Retinal pigment epithelial cell (primary cell): ENCODE results near the gene DUSP16.

ENCODE experiments used
- DNase-seq: peaks from one replicate; pipeline ENCODE4 v3.0.0-alpha.2; 2010; ENCODE audit warnings: low read depth
- H3K4me3 ChIP-seq: 2 replicates; pipeline ENCODE4 v1.5.1; 2011; ENCODE audit warnings: mild to moderate bottlenecking, low read length, control low read depth, moderate library complexity
- TF ChIP-seq, protein P1 (sequence below): conservative IDR thresholded peaks from 2 replicates; pipeline ENCODE4 v1.5.1; 2011; ENCODE audit warnings: low read depth, low read length, control low read depth, inconsistent platforms

The DUSP16 gene

DNA sequence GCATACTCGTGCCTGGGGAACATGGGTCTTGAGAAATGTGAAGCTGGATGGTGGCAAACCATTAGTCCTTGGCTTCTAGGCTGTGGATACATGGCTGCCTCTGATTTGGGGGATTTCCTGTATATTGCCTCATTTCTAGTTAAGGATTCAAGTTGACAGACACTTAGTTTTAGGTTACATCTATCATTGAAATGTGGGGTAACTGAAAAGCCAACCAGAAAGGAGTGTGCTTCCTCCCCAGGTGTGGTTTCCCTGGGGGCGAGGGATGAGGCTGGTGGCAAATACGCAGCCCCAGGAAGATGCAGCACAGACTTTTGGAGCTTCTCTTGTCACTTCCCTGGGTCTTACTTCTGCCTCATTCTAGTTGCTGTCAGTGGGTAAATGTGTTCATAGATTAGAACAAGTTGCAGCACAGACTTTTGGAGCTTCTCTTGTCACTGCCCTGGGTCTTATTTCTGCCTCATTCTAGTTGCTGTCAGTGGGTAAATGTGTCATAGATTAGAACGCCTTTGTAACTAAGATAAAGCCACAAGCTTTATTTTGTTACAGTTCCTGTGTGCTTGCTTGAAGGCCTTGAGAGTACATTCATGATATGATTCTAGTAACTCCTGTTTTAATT is 120.7 kb downstream of the DUSP16 start:
- TF ChIP-seq, protein P1, sequence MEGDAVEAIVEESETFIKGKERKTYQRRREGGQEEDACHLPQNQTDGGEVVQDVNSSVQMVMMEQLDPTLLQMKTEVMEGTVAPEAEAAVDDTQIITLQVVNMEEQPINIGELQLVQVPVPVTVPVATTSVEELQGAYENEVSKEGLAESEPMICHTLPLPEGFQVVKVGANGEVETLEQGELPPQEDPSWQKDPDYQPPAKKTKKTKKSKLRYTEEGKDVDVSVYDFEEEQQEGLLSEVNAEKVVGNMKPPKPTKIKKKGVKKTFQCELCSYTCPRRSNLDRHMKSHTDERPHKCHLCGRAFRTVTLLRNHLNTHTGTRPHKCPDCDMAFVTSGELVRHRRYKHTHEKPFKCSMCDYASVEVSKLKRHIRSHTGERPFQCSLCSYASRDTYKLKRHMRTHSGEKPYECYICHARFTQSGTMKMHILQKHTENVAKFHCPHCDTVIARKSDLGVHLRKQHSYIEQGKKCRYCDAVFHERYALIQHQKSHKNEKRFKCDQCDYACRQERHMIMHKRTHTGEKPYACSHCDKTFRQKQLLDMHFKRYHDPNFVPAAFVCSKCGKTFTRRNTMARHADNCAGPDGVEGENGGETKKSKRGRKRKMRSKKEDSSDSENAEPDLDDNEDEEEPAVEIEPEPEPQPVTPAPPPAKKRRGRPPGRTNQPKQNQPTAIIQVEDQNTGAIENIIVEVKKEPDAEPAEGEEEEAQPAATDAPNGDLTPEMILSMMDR: no peak
- no peak overlapping the region for H3K4me3 ChIP-seq
- DNase-seq: no peak

DNA sequence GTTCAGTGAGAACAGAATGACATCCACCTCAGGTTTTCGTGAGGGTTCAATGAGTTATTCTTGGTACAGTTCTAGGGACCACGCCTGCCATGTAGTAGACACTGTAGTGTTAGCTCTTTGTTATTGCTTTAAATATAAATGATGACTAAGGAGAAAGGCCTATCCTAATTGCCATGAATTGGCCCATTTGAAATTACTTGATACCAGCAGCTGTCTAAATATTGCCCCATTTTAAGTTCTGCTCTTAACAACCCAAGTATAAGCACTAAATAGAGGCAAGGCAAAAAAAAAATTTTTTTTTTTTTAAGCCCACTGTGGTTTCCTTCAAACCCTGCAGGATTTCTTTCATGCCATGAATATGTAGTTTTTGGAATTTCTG is 121.2 kb downstream of the DUSP16 start:
- TF ChIP-seq, protein P1: no peak
- DNase-seq: no peak
- H3K4me3 ChIP-seq: no peak overlapping the region

DNA sequence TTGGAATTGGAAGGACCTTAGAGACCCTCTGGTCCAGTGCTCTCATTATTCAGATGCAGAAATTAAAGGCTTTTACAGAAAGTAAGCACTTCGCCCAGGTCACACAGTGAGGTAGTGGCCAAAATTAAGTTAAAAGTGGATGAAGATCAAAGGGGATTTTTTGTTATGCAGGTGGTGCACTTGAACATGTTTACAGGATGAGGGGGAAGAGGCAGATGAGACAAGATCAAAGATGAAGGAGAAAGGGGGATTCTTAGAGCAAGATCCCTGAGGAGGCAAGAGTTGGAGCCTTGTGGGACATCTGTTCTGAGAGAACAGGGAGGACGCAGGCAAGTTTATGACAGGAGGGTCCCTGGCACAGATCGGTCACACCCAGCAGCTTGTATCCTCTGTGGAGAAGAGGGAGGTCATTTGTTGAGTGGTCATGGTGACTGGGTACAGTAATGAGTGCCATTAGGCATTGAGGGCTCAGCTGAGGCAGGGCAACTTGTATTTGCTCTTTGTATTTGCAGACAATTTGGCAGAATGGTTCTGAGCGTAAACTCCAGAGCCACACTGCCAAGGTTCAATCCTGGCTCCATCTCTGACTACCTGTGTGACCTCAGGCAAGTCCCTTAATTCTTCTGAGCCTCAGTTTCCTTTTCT is 121.8 kb downstream of the DUSP16 start:
- H3K4me3 ChIP-seq: no peak overlapping the region
- TF ChIP-seq, protein P1: no peak
- no peak for DNase-seq

DNA sequence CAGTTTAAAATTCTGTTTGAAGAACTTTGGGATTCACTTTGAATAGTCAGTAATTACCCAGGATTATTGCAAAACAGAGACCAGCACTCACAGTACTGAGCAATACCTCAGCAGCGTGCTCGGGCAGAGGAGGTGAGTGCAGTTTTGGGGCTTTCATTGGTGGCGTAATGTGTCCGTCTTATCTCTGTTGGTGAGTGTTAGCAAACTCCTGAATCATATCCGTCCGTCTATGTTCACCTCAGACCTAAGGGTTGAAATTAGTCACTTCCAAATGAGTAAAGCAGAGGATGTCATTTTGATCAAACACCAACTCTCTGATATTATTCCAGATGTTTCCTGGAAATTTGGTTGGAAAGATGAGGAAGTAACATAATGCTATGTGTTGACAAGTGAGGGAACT is 123.0 kb downstream of the DUSP16 start:
- H3K4me3 ChIP-seq: no peak overlapping the region
- DNase-seq: no peak

DNA sequence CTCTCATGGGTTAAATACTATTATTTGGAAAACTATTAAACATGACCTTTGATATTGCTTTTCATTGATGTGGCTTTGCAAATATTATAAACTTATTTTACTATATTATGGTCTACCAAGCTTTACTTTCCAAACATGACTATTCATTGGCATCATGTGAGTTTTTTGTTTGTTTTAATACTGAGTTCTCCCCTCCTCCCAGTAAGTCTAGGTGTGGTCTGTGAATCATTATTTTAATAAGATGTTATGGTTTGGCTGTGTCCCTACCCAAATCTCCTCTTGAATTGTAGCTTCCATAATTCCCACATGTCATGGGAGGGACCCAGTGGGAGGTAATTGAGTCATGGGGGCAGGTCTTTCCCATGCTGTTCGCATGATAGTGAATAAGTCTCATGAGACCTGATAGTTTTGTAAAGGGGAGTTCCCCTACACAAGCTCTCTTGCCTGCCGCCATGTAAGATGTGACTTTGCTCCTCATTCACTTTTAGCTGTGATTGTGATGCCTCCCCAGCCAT is 125.8 kb downstream of the DUSP16 start:
- TF ChIP-seq, protein P1: no peak
- no peak for DNase-seq

More for the DNA sequence above, 123.0 kb downstream of the DUSP16 start:
- TF ChIP-seq, protein P1: no peak

GRCh38 chr12:12433203-12433731 is 129.4 kb downstream of the DUSP16 start:
- TF ChIP-seq, protein P1: no peak
- no peak for DNase-seq
- no peak overlapping the region for H3K4me3 ChIP-seq

More for the DNA sequence above, 125.8 kb downstream of the DUSP16 start:
- no peak overlapping the region for H3K4me3 ChIP-seq

DNA sequence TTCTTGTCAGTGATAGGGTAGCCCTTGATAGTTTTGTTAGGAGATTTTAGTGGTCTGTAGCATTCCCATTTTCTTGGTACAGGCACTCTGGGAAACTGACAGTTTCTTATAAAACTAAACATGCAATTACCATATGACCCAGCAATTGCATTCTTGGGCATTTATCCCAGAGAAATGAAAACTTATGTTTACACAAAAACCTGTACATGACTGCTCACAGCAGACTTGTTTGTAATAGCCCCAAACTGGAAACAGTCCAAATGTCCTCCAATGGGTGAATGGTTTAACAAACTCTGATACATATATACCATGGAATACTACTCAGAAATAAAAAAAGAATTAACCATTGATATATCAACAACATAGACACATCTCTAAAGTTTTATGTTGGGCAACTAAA is 130.3 kb downstream of the DUSP16 start:
- H3K4me3 ChIP-seq: no peak overlapping the region
- TF ChIP-seq, protein P1: no peak
- peak; percentile 84 for DNase-seq
